GM18951 (cell line): ENCODE measurements around the gene GREM1.

Experiments used
- POLR2A ChIP-seq: IDR thresholded peaks from 4 replicates; pipeline ENCODE4 v1.6.1; 2011; ENCODE audit warnings: mild to moderate bottlenecking; ENCODE audit not compliant: insufficient read length, insufficient read depth; ENCODE audit errors: extremely low read depth
- in situ Hi-C: fragments of 300-500 bp; cut with MboI; formaldehyde crosslinking; loops from one replicate; pipeline ENCODE4 v1.12.0; 2022; ENCODE audit warnings: low sequenced_read_pairs, mixed read lengths, inconsistent platforms; ENCODE audit not compliant: unreplicated experiment

GREM1 gene

DNA sequence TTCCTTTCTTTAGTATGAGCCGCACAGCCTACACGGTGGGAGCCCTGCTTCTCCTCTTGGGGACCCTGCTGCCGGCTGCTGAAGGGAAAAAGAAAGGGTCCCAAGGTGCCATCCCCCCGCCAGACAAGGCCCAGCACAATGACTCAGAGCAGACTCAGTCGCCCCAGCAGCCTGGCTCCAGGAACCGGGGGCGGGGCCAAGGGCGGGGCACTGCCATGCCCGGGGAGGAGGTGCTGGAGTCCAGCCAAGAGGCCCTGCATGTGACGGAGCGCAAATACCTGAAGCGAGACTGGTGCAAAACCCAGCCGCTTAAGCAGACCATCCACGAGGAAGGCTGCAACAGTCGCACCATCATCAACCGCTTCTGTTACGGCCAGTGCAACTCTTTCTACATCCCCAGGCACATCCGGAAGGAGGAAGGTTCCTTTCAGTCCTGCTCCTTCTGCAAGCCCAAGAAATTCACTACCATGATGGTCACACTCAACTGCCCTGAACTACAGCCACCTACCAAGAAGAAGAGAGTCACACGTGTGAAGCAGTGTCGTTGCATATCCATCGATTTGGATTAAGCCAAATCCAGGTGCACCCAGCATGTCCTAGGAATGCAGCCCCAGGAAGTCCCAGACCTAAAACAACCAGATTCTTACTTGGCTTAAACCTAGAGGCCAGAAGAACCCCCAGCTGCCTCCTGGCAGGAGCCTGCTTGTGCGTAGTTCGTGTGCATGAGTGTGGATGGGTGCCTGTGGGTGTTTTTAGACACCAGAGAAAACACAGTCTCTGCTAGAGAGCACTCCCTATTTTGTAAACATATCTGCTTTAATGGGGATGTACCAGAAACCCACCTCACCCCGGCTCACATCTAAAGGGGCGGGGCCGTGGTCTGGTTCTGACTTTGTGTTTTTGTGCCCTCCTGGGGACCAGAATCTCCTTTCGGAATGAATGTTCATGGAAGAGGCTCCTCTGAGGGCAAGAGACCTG lies 13.2 kb downstream of the GREM1 start:
- in situ Hi-C loops = no loop called here

DNA sequence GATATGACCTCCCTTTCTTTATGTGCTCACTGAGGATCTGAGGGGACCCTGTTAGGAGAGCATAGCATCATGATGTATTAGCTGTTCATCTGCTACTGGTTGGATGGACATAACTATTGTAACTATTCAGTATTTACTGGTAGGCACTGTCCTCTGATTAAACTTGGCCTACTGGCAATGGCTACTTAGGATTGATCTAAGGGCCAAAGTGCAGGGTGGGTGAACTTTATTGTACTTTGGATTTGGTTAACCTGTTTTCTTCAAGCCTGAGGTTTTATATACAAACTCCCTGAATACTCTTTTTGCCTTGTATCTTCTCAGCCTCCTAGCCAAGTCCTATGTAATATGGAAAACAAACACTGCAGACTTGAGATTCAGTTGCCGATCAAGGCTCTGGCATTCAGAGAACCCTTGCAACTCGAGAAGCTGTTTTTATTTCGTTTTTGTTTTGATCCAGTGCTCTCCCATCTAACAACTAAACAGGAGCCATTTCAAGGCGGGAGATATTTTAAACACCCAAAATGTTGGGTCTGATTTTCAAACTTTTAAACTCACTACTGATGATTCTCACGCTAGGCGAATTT lies 14.9 kb downstream of the GREM1 start:
- no peak for TF ChIP-seq POLR2A
- in situ Hi-C loops = no loop called here

More for the DNA sequence above, 13.2 kb downstream of the GREM1 start:
- no peak for TF ChIP-seq POLR2A

DNA sequence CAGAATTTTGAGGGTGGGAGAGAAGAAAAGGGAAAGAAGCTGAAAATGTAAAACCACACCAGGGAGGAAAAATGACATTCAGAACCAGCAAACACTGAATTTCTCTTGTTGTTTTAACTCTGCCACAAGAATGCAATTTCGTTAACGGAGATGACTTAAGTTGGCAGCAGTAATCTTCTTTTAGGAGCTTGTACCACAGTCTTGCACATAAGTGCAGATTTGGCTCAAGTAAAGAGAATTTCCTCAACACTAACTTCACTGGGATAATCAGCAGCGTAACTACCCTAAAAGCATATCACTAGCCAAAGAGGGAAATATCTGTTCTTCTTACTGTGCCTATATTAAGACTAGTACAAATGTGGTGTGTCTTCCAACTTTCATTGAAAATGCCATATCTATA lies 15.5 kb downstream of the GREM1 start:
- TF ChIP-seq POLR2A = no peak
- in situ Hi-C loops = no loop called here

DNA sequence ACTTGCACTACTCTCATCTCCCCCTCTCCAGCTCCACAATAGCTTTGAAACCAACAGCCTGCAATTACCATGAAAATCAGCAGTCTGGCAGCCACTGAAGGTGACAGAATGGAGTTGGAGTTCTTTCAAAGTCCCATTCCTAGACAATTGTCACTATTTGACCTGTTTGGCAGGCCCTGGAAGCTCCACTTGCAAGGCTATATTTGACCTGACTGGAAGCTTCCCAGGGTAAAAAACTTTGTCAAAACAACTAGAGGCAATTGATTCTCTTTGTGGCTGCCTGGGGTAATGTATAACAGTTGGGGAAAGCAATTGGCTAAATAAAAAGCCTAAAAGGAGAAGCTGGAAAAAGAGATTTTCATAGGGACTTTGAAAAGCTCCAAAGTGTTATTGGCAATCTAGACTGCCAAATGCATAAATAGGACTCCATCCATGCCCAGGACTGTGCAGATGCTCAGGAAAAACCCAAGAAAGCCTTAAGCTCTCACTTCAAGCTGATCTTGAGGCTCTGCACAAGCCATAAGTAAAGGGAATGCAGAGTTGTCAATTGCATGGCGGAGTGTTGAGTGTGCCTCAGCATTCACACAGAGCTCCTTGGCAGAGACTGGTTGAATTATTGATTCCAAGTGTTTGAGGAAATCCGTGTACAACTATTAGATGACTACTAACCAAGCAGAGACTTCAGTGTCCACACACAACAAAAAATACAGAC lies 18.3 kb downstream of the GREM1 start:
- in situ Hi-C loops = no loop called here
- TF ChIP-seq POLR2A = no peak

DNA sequence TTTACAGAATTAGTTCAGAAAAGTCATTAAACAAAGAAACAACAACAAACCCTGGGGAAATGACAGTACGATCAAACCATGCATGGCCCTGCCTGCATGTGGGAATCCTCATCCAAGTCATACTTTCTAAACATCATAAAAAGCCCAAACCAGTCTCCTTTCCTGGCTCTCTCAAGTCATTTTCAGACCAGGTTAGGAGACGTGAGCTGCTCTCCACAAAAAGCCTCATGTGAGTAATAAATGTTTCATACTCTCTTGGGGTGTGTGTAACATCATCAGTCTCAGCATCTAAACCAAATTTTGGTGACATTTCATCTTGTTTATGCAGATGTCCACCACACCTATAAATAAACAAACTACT lies 18.9 kb downstream of the GREM1 start:
- TF ChIP-seq POLR2A = no peak
- in situ Hi-C loops = no loop called here

DNA sequence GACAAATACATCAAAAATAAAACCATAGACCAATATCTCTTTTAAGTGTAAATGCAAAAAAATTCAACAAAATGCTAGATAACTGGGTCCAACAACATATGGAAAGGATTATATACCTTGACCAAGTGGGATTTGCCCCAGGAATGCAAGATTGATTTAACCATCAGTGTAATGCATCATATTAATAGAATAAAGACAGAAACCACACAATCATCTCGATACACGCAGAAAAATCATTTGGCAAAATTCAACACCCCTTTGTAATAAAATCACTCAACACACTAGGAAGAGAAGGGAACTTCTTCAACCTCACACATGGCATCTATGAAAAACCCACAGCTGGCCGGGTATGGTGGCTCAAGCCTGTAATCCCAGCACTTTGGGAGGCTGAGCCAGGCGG lies 19.5 kb downstream of the GREM1 start:
- in situ Hi-C loops = no loop called here
- TF ChIP-seq POLR2A = no peak

DNA sequence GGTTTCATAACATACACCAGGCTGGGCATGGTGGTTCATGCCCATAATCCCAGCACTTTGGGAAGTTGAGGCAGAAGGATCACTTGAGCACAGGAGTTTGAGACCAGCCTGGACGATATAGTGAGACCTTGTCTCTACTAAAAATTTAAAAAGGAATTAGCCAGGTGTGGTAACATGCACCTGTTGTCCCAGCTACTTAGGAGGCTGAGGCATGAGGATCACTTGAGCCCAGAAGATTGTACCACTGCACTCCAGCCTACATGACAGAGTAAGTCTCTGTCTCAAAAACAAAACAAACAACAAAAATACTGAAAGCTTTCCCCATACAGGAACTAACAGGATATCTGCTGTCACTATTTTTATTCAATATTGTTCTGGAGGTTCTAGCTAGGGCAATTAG lies 20.9 kb downstream of the GREM1 start:
- in situ Hi-C loops = no loop called here
- TF ChIP-seq POLR2A = no peak

DNA sequence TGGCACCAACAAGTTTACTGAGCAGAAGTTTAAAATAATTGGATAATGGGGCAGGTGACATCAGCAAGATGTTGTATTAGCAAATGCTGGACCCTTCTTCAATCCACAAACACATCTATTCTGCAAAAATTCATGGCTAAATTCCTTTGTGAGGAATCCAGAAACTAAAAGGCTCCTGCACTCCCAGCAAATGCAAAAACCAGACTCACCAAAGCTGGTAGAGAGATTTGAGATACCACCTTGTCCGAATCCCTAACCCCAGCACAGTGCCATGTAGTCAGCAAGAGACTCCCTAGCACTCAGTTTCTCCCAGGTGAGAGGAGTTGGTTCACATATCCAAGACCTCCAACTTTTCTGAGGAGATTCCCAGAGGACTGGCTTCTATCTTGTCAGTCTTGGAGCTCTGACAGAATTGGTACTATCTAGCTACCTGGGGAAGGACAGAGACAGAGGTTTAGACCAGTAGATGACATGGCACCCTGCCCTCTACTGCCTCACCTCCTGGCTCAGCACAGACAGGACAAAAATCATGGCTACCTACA lies 21.8 kb downstream of the GREM1 start:
- TF ChIP-seq POLR2A = no peak
- in situ Hi-C loops = no loop called here

DNA sequence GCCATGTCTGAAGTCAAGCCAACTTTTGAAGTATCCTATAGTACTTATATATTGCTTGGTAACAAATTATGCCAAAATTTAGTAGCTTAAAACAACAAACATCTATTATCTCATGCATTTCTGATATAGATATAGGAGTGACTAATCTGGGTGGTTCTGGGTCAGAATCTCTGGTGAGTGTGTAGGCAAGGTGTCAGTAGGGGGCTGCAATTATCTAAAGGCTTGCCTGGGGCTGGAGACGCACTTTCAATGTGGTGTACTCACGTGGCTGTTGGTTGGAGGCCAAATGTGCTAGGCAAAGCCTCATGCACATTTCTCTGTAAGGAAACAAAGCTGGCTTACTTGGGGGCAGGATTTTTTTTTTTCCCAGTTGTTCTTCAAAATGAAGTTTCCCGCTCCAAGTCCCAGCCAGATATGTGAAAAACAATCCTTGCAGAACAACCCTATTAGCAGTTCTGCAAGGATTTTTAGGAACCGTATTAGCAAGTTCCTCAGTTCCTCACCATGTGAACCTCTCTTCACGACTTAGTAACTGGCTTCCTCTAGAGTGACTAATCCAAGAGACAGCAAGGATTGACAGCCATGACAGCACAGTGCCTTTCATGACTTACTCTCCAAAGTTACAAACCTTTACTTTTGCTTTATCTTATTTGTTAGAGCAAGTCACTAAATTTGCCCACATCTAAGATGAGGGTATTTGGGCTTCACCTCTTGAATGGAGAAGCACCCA lies 25.8 kb downstream of the GREM1 start:
- no peak for TF ChIP-seq POLR2A
- in situ Hi-C loops = no loop called here

DNA sequence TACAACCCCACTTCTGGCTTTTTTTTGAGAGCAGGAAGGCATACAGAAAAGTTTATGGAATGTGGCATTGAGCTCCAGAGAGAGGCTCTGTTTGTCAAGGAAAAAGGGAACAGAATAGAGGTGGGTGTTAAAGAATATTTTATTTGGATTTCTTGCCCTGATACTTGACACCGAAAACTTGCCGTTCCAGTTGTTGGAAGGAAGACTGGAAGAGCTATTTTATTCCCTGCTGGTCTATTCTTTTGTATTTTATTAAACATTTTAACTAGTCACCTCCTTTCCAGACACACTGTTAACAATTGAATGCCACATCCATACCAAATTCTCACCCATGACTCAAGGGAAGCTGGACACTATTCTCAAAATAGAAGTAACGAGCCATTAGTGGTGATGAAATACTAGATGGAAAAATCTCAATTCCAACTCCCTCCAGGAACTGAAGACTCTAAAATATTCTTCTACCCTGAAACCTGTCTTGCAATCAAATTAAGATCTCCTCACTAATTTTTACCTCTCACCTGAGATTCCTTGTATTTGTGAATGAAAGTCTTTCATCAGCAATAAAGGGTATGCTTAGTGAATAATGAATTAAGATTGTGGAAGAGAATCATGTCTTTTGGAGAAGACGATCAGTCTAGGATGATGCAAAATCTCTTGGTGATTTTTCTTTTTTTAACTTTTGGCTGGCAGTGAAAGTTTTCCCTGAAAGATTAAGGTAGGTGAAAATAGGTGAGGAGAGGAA lies 28.5 kb downstream of the GREM1 start:
- in situ Hi-C loops = no loop called here
- no peak for TF ChIP-seq POLR2A

DNA sequence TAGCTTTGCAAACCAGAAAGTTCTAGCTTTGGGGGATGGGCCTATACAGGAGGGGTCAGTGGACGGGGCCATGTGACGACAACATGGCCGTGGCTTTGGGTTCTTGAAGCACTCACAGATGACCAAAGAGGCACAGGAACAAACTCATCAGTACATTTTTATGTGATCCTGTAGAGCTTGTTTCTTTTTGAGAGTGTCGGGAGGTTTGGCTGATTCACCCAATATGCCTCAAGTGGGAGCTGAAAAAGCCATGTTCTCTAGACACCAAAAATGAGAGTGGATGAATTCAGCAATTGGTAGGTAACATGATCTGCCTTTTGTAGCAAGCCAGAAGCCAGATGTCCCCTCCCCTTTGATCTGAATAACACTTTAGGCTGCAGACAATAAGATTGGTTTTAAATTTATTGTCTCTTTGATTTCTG lies 30.1 kb downstream of the GREM1 start:
- no peak for TF ChIP-seq POLR2A
- in situ Hi-C loops = no loop called here

DNA sequence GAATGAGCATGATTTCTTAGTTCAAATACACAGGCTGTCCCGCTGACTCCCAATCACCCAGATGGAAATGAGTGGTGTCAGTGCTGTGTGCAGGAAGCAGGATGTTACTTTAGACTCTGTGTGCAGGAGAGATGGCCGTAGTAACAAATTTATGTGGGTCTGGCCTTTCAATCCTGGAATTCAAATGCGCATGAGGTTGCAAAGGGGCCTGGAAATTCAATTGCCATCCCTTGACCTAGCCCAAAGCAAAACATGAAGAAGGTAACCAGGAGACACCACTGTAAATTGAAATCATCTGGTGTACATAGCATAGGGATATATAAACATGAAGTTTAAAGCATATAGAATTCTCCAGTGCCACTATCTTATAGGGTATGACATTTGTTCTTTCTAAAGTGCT lies 33.2 kb downstream of the GREM1 start:
- in situ Hi-C loops = no loop called here
- no peak for TF ChIP-seq POLR2A
